ENCODE data around the gene CLSTN2.

GRCh38 chr3:139954146-139954860 lies 19.3 kb downstream of the CLSTN2 start:
- TF ChIP-seq CTCF (IDR thresholded peaks at IDR 0.05) (no peak), POLR2A (IDR thresholded peaks at IDR 0.05) (no peak)
